AG04450 (cell line): ENCODE results near the gene SH3PXD2A. TPM values are rescaled to one million over a fixed set of nuclear protein-coding genes. Genes with fewer than 3 reads are reported as not detected.
A peak's percentile ranks its signal among the peaks of the same experiment; 100 is the strongest.

Source experiments
- CTCF ChIA-PET: fragments of 300-600, 350-600 bp; formaldehyde crosslinking; extraction: SDS; loops from one replicate; lab custom pipeline; 2022; ENCODE audit warnings: antibody characterized with exemption, inconsistent platforms; lab: Charles Lee
- POLR2A ChIA-PET: fragments of 350-600 bp; formaldehyde crosslinking; extraction: SDS; loops from one replicate; lab custom pipeline; 2021; ENCODE audit warnings: antibody characterized with exemption, inconsistent platforms; lab: Yijun Ruan, JAX
- DNase-seq: peaks from one replicate; pipeline ENCODE4 v3.0.0-alpha.2; 2011; ENCODE audit warnings: low read depth, low spot score
- H3K27ac ChIP-seq: one replicate; pipeline ENCODE4 v1.5.1; 2012; ENCODE audit warnings: low read depth, low read length, control low read depth
- H3K27me3 ChIP-seq: one replicate; pipeline ENCODE4 v1.6.0; 2012; ENCODE audit warnings: low read length; ENCODE audit not compliant: control insufficient read depth, insufficient read depth
- H3K4me3 ChIP-seq: 2 replicates; pipeline ENCODE4 v1.5.1; 2011; ENCODE audit warnings: mild to moderate bottlenecking, low read depth, low read length, control low read depth
- H3K9me3 ChIP-seq: 2 replicates; pipeline ENCODE4 v1.5.1; 2012; ENCODE audit warnings: low read length; ENCODE audit not compliant: control insufficient read depth, insufficient read depth
- CTCF ChIP-seq: IDR thresholded peaks from 2 replicates; pipeline ENCODE4 v1.5.1; 2011; ENCODE audit warnings: low read depth, low read length, control low read depth, inconsistent platforms
- polyA plus RNA-seq: library from polyadenylated mRNA; depleted of rRNA; stranded (reverse); fragments of >200 nt; gene quantifications from 2 replicates; pipeline ENCODE4 v1.2.3, GENCODE V29; 2011

Gene SH3PXD2A
- polyA plus RNA-seq, 1 experiment: 22.9 TPM

DNA sequence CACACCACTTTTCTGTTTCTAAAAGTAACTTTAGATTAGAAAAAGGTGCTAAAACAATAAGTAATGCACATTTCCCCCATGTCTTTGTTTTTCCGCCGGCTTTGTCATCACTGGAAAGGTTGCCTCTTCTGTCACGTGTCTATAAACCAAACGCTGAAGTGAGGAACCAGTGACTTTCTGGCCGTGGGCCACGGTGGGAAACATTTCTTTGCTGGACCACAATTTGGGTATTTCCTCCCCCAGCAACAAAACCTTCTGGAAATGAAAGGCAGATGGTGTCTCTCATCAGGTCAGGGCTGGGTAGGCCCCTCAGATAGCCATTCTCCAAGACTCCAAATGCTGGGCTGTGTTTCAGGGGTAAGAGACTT lies 174.5 kb downstream of the SH3PXD2A start:
- no peaks in the 10 kb centered on the region for H3K27me3 ChIP-seq
- no peak for DNase-seq
- H3K9me3 ChIP-seq: no peaks in the 10 kb centered on the region; the same call in 1 of the 2 replicates
- no peak for TF ChIP-seq CTCF
- CTCF ChIA-PET: no interaction called here
- POLR2A ChIA-PET: interaction anchor here (0.6 kb wide), 1 partner anchor 19 kb away, joined by 4 read pairs; no protein-coding TSS in a partner anchor
- H3K27ac ChIP-seq: no peak overlapping the region
- no peak overlapping the region for H3K4me3 ChIP-seq

DNA sequence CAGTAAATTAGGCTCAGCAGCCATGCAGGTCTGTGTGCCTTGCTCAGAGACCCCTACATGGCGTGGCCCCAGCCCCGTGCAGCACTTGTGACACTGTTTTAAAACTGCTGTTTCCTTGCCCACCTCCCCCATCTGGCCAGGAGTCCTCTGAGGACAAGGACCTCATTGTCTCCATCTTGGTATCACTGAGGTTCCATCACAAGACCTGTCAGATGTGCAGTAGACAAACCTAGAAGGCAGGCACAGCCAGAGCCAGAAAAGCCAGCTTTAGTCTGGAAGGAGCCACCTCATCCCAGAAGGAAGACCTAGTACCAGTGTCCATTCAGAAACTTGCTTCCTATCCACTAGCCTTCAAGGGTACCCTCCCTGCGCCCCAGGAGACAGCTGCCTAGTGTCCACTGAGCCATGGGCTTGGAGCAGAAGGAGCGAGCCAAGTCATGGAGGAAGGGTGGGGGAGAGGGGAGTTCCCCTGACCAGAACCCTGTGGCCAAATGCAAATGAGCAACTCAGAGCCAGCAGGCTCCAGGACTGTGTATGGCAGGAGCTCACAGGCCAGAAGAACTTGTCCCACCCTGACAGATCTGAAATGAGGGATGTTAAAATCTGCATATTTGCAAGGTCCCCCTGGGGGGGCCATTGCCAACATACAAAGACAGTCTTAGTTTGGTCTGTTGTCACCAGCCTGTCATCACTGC lies 176.1 kb downstream of the SH3PXD2A start:
- POLR2A ChIA-PET: interaction anchor here (1.5 kb wide), 1 partner anchor 11 kb away, joined by 5 read pairs; no protein-coding TSS in a partner anchor
- TF ChIP-seq CTCF: no peak
- H3K9me3 ChIP-seq: no peaks in the 10 kb centered on the region; the same call in 1 of the 2 replicates
- H3K27ac ChIP-seq: peak overlapping the region; percentile 100
- CTCF ChIA-PET: interaction anchor here (1.0 to 1.8 kb wide), 4 partner anchors 11 to 86 kb away, joined by 3 to 4 read pairs (median 4); no protein-coding TSS in a partner anchor
- H3K4me3 ChIP-seq: no peak overlapping the region
- no peak for DNase-seq
- H3K27me3 ChIP-seq: no peaks in the 10 kb centered on the region

- Histone ChIP-seq H3K27me3 (no peaks in the 10 kb centered on the region), H3K9me3 (no peaks in the 10 kb centered on the region; the same call in 1 of the 2 replicates), H3K4me3 (peak overlapping the region; percentile 75), H3K27ac (peak overlapping the region; percentile 100)
- ChIA-PET POLR2A (interaction anchor here (0.6 to 1.5 kb wide), 12 partner anchors 9 to 88 kb away, joined by 3 to 19 read pairs (median 4); no protein-coding TSS in a partner anchor), CTCF (interaction anchor here (1.0 to 1.1 kb wide), 3 partner anchors 8 to 85 kb away, joined by 3 to 6 read pairs (median 4); no protein-coding TSS in a partner anchor)
- peak; percentile 99 for DNase-seq
- TF ChIP-seq CTCF: no peak
These were observed 177.2 kb downstream of the SH3PXD2A start for GRCh38 chr10:103678178-103678526.

DNA sequence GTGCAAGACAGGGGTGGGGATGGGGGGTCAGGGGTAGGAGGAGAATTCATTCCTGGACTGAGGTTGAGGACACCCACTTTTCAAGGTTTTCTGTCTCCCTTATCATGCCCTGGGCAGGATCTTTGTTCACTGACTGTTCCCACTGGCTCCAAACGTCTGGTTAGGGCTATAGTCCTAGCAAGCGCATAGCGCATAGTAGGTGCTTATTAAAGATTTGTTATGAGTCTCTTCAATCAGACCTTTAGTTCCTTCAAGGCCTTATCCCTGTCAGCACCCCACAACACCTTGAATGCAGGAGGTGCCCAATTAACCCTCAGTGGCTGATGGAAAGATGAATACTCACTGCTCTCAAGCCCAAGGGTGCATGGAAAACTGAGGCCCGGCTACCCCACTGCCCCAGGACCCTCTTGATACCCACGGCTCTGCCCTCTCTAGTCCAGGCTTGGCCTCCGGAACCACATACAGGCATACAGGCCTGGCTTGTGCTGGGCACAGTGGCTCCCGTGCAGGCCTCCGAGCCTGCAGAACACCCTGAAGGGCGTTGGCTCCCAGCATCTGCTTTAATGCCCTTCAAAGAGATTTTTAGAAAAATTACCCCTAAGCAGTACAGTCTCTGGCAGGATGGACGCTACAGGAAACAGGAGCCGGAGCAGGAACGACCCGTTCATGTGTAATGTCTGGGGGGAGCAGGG lies 177.7 kb downstream of the SH3PXD2A start:
- ChIA-PET POLR2A (interaction anchor here (0.9 to 1.5 kb wide), 11 partner anchors 10 to 71 kb away, joined by 3 to 19 read pairs (median 5); no protein-coding TSS in a partner anchor), CTCF (interaction anchor here (1.0 to 3.2 kb wide), 3 partner anchors 8 to 84 kb away, joined by 3 to 20 read pairs (median 6); no protein-coding TSS in a partner anchor)
- peak overlapping the region; percentile 75 for H3K4me3 ChIP-seq
- no peaks in the 10 kb centered on the region; the same call in 1 of the 2 replicates for H3K9me3 ChIP-seq
- H3K27me3 ChIP-seq: no peaks in the 10 kb centered on the region
- peak overlapping the region; percentile 100 for H3K27ac ChIP-seq
- DNase-seq: no peak
- TF ChIP-seq CTCF: no peak
